HepG2 (cell line): Measurements from ENCODE around the gene KXD1. TPM values are rescaled to one million over a fixed set of nuclear protein-coding genes. Genes with fewer than 3 reads are reported as not detected.
A peak's percentile ranks its signal among the peaks of the same experiment; 100 is the strongest.

Experiments
- ARNTL ChIP-seq: sonication (generic); formaldehyde crosslinking; IDR thresholded peaks from 2 replicates; pipeline ENCODE4 v1.4.0; 2020; ENCODE audit warnings: mild to moderate bottlenecking, missing genetic modification reagents
- CBX5 ChIP-seq: sonication (generic); formaldehyde crosslinking; IDR thresholded peaks from 2 replicates; pipeline ENCODE4 v1.4.0; 2020; ENCODE audit warnings: missing genetic modification reagents, borderline replicate concordance
- DNMT1 ChIP-seq: sonication (generic); formaldehyde crosslinking; IDR thresholded peaks from 2 replicates; pipeline ENCODE4 v1.5.1; 2020; ENCODE audit warnings: mild to moderate bottlenecking, missing genetic modification reagents
- HMG20B ChIP-seq: conservative IDR thresholded peaks from 2 replicates; pipeline ENCODE4 v1.6.1; 2016; ENCODE audit warnings: missing genetic modification reagents, missing compliant biosample characterization
- IKZF4 ChIP-seq: sonication (generic); formaldehyde crosslinking; IDR thresholded peaks from 2 replicates; pipeline ENCODE4 v1.5.1; 2020; ENCODE audit warnings: borderline replicate concordance, mild to moderate bottlenecking, low read depth, missing genetic modification reagents; ENCODE audit errors: not compliant biosample characterization
- KDM2A ChIP-seq: sonication (generic); formaldehyde crosslinking; IDR thresholded peaks from 2 replicates; pipeline ENCODE4 v1.4.0; 2020; ENCODE audit warnings: low read depth, missing genetic modification reagents, borderline replicate concordance
- KDM3A ChIP-seq: IDR thresholded peaks from 2 replicates; pipeline ENCODE4 v1.6.1; 2018; ENCODE audit warnings: low read depth, missing compliant biosample characterization
- MAZ ChIP-seq, 2 experiments: sonication (generic) in 1 of 2; formaldehyde crosslinking in 1 of 2; IDR thresholded peaks; 2 replicates each; pipeline versions ENCODE4 v1.5.0 to v1.6.1; 2012 to 2020; ENCODE audit warnings: low read depth in 2 of 2, mild to moderate bottlenecking in 2 of 2, borderline replicate concordance in 1 of 2, improper control_type of control experiment in 1 of 2, low read length in 1 of 2, missing genetic modification reagents in 1 of 2, moderate library complexity in 1 of 2
- NFKBIZ ChIP-seq: IDR thresholded peaks from 2 replicates; pipeline ENCODE4 v1.6.1; 2018; ENCODE audit warnings: missing genetic modification reagents, missing compliant biosample characterization
- PHF8 ChIP-seq: sonication (generic); formaldehyde crosslinking; IDR thresholded peaks from 2 replicates; pipeline ENCODE4 v1.5.0; 2020; ENCODE audit warnings: missing genetic modification reagents
- RAD21 ChIP-seq: fragments of 450-650 bp; formaldehyde crosslinking; IDR thresholded peaks from 2 replicates; pipeline ENCODE4 v1.5.0; 2020; ENCODE audit warnings: mild to moderate bottlenecking
- RARA ChIP-seq: IDR thresholded peaks from 2 replicates; pipeline ENCODE4 v1.6.1; 2016; ENCODE audit warnings: missing genetic modification reagents, missing compliant biosample characterization
- SAP130 ChIP-seq: IDR thresholded peaks from 2 replicates; pipeline ENCODE4 v1.6.1; 2016; ENCODE audit warnings: low read depth
- SIX1 ChIP-seq: sonication (generic); formaldehyde crosslinking; IDR thresholded peaks from 2 replicates; pipeline ENCODE4 v1.4.0; 2020; ENCODE audit warnings: missing genetic modification reagents, borderline replicate concordance
- SPEN ChIP-seq: sonication (generic); formaldehyde crosslinking; IDR thresholded peaks from 2 replicates; pipeline ENCODE4 v1.5.1; 2020; ENCODE audit warnings: low read depth, mild to moderate bottlenecking, missing genetic modification reagents
- SRSF4 ChIP-seq: fragments of 200-400 bp; formaldehyde crosslinking; IDR thresholded peaks from one replicate; pipeline ENCODE4 v1.6.1; 2018; ENCODE audit warnings: mild to moderate bottlenecking, low read depth, low read length, moderate library complexity; ENCODE audit not compliant: poor library complexity, severe bottlenecking
- YEATS4 ChIP-seq: sonication (generic); formaldehyde crosslinking; IDR thresholded peaks from 2 replicates; pipeline ENCODE4 v1.4.0; 2020; ENCODE audit warnings: missing genetic modification reagents, borderline replicate concordance
- ZBTB7B ChIP-seq: sonication (generic); formaldehyde crosslinking; IDR thresholded peaks from 2 replicates; pipeline ENCODE4 v1.4.0; 2020; ENCODE audit warnings: missing genetic modification reagents
- ZNF292 ChIP-seq: sonication (generic); formaldehyde crosslinking; IDR thresholded peaks from 2 replicates; pipeline ENCODE4 v1.8.1; 2022; ENCODE audit warnings: mild to moderate bottlenecking, low read depth, missing genetic modification reagents, borderline replicate concordance
- polyA plus RNA-seq, 8 experiments: library from polyadenylated mRNA; depleted of rRNA in 3 of 8; stranded (reverse) in 7 of 8; unstranded in 1 of 8; fragments of >200 nt; fragmentation: Illumina TruSeq in 4 of 8; extraction: Trizol in 4 of 8; gene quantifications; 2 replicates each; pipeline versions ENCODE4 v1.2.1 to v1.2.3, GENCODE V29; 2011 to 2016; ENCODE audit warnings: low read depth in 4 of 8, missing spikeins in 1 of 8, mixed read lengths in 1 of 8; ENCODE audit not compliant: insufficient read depth in 1 of 8
- total RNA-seq, 5 experiments: library from RNA; depleted of rRNA; stranded (reverse); fragments of >200 nt; fragmentation: Illumina TruSeq; extraction: Trizol; gene quantifications; 2 replicates each; pipeline ENCODE4 v1.2.3, GENCODE V29; 2016; ENCODE audit warnings: low read depth in 1 of 5
- TF ChIP-seq, protein P1 (sequence below): sonication (generic); formaldehyde crosslinking; IDR thresholded peaks from 2 replicates; pipeline ENCODE4 v1.5.1; 2020; ENCODE audit warnings: missing genetic modification reagents, mild to moderate bottlenecking, borderline replicate concordance
- TF ChIP-seq, protein P2 (sequence below): sonication (generic); formaldehyde crosslinking; IDR thresholded peaks from 2 replicates; pipeline ENCODE4 v1.4.0; 2020; ENCODE audit warnings: missing genetic modification reagents, mild to moderate bottlenecking, borderline replicate concordance
- TF ChIP-seq, protein P3 (sequence below): sonication (generic); formaldehyde crosslinking; IDR thresholded peaks from 2 replicates; pipeline ENCODE4 v1.5.1; 2020; ENCODE audit warnings: mild to moderate bottlenecking, missing genetic modification reagents, moderate library complexity

Gene KXD1
- total and polyA plus RNA-seq, 2 of the 13 experiments (the other 11 are each of a cell fraction or from before 2014, with no cell fraction given), result 44.6 to 143 TPM

DNA sequence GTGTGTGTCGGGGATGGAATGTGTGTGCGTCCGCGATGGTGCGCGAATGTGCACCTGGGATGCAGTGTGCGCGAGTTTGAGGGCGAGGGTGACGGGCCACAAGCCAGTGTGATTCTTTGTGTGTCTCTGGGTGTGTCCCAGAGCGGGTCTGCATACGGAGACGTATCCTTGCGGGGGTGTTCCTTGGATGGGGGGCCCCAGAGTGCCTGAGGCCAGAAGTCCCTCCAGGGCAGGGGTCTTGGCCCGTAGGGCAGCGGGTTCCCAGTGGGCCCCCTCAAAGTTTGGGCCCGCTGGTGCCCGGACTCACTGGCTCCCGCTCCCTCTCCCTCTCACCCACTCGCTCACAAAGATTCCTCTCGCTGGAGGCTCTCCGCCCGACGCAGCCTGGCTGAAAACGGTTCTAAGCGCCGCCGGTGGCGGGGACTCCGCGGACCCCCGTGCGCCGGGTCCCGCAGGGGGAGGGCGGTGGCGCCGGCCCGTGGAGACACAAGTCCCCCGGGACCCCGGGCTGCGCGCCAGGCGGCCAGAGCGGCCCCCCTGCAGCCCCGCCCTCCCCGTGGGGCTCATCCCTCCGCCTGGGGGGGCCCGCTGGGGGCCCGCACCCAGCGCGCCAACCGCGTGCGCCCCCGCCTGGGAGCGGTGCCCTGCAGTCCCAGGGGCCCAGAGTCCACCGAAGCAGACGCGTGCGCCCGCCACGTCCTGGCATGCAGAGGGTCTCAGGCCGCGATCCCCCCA is 48.0 kb downstream of the KXD1 start (continued):
- TF ChIP-seq SPEN (CRISPR knock-in tag) (no peak; the same call in 1 of the 2 replicates), KDM3A (CRISPR knock-in tag) (no peak), YEATS4 (CRISPR knock-in tag) (peak; percentile 73; the same call in 1 of the 2 replicates), IKZF4 (CRISPR knock-in tag) (no peak), ZBTB7B (CRISPR knock-in tag) (peak; percentile 75), MAZ (IDR thresholded peaks at IDR 0.05; ENCODE audit: borderline replicate concordance, low read depth, low read length) (0 out of 2 replicates have a peak, but pooled peaks have one; percentile 14), MAZ (CRISPR knock-in tag; IDR thresholded peaks at IDR 0.05; ENCODE audit: low read depth) (peak; percentile 43; the same call in 1 of the 2 replicates), SIX1 (CRISPR knock-in tag) (no peak), RAD21 (no peak), RARA (CRISPR knock-in tag) (peak; percentile 11; the same call in 1 of the 2 replicates), NFKBIZ (CRISPR knock-in tag) (no peak), PHF8 (peak; percentile 65), KDM2A (0 out of 2 replicates have a peak, but pooled peaks have one; percentile 37), ZNF292 (no peak), SAP130 (peak; percentile 60), HMG20B (CRISPR knock-in tag) (no peak), ARNTL (peak; percentile 36; the same call in 1 of the 2 replicates), DNMT1 (CRISPR knock-in tag) (no peak), SRSF4 (no peak), CBX5 (CRISPR knock-in tag) (no peak)
- TF ChIP-seq, protein P1, sequence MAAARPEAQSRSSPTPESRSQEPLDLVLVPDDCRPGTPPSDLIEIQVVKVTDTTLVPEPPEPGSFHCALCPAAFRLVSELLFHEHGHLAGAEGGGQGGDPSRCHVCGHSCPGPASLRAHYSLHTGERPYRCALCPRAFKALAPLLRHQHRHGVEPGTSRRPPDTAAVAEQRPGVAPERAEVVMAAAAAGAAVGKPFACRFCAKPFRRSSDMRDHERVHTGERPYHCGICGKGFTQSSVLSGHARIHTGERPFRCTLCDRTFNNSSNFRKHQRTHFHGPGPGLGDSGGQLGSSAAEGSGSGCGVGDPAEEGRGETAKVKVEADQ (CRISPR knock-in tag), result peak; percentile 57; the same call in 1 of the 2 replicates
- TF ChIP-seq, protein P2, sequence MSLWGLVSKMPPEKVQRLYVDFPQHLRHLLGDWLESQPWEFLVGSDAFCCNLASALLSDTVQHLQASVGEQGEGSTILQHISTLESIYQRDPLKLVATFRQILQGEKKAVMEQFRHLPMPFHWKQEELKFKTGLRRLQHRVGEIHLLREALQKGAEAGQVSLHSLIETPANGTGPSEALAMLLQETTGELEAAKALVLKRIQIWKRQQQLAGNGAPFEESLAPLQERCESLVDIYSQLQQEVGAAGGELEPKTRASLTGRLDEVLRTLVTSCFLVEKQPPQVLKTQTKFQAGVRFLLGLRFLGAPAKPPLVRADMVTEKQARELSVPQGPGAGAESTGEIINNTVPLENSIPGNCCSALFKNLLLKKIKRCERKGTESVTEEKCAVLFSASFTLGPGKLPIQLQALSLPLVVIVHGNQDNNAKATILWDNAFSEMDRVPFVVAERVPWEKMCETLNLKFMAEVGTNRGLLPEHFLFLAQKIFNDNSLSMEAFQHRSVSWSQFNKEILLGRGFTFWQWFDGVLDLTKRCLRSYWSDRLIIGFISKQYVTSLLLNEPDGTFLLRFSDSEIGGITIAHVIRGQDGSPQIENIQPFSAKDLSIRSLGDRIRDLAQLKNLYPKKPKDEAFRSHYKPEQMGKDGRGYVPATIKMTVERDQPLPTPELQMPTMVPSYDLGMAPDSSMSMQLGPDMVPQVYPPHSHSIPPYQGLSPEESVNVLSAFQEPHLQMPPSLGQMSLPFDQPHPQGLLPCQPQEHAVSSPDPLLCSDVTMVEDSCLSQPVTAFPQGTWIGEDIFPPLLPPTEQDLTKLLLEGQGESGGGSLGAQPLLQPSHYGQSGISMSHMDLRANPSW, result no peak
- TF ChIP-seq, protein P3, sequence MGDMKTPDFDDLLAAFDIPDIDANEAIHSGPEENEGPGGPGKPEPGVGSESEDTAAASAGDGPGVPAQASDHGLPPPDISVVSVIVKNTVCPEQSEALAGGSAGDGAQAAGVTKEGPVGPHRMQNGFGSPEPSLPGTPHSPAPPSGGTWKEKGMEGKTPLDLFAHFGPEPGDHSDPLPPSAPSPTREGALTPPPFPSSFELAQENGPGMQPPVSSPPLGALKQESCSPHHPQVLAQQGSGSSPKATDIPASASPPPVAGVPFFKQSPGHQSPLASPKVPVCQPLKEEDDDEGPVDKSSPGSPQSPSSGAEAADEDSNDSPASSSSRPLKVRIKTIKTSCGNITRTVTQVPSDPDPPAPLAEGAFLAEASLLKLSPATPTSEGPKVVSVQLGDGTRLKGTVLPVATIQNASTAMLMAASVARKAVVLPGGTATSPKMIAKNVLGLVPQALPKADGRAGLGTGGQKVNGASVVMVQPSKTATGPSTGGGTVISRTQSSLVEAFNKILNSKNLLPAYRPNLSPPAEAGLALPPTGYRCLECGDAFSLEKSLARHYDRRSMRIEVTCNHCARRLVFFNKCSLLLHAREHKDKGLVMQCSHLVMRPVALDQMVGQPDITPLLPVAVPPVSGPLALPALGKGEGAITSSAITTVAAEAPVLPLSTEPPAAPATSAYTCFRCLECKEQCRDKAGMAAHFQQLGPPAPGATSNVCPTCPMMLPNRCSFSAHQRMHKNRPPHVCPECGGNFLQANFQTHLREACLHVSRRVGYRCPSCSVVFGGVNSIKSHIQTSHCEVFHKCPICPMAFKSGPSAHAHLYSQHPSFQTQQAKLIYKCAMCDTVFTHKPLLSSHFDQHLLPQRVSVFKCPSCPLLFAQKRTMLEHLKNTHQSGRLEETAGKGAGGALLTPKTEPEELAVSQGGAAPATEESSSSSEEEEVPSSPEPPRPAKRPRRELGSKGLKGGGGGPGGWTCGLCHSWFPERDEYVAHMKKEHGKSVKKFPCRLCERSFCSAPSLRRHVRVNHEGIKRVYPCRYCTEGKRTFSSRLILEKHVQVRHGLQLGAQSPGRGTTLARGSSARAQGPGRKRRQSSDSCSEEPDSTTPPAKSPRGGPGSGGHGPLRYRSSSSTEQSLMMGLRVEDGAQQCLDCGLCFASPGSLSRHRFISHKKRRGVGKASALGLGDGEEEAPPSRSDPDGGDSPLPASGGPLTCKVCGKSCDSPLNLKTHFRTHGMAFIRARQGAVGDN, result peak; percentile 70
